Prostate gland (tissue), 2 donors: Measurements from ENCODE around the gene SHROOM3.

Source experiments
- POLR2A ChIP-seq: fragments of 450-650 bp; IDR thresholded peaks from one replicate; pipeline ENCODE4 v1.6.1; 2016; ENCODE audit warnings: antibody characterized with exemption, mild to moderate bottlenecking
- POLR2AphosphoS5 ChIP-seq: sonication (generic); formaldehyde crosslinking; IDR thresholded peaks from one replicate; pipeline ENCODE4 v1.6.1; 2017; ENCODE audit warnings: antibody characterized with exemption
- TF ChIP-seq, protein P1 (sequence below), 4 experiments: fragments of 200-600 bp in 2 of 4; fragments of 450-650 bp in 2 of 4; sonication (generic) in 2 of 4; IDR thresholded peaks; 1 replicate in 3 of 4; 2 replicates in 1 of 4; pipeline ENCODE4 v1.5.1; 2016 to 2019; ENCODE audit warnings: antibody characterized with exemption in 4 of 4, mild to moderate bottlenecking in 2 of 4, moderate library complexity in 2 of 4

DNA sequence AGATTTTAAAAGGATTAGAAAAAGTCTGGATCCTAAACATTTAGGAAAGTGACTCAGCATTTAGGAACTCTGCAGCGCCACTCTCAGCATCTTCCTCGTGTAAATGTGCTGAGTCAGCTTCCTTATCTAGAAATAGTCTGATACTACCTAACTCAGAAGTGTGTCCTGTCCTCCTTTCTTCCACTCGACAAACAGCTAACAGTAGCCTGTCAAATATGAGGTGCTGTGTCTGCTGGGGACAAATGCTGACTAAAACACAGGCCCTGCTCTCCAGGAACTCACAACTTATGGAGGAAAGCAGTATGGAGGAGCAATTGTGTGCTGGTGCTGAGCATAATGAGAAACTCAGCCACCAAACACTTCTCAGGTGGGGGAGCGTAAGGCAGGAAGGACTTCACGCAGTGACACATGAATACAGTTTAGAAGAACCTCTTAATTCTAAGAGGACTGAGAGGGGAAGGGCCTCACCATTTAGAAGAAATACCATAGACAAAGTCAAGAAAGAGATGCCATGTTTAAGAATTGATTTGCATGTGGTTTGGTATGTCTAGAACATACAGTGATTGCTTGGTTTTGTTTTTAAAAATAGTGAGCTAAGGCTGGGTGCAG, 337.6 kb downstream of the SHROOM3 start:
- TF ChIP-seq POLR2A (no peak), POLR2AphosphoS5 (no peak)
- TF ChIP-seq, protein P1, sequence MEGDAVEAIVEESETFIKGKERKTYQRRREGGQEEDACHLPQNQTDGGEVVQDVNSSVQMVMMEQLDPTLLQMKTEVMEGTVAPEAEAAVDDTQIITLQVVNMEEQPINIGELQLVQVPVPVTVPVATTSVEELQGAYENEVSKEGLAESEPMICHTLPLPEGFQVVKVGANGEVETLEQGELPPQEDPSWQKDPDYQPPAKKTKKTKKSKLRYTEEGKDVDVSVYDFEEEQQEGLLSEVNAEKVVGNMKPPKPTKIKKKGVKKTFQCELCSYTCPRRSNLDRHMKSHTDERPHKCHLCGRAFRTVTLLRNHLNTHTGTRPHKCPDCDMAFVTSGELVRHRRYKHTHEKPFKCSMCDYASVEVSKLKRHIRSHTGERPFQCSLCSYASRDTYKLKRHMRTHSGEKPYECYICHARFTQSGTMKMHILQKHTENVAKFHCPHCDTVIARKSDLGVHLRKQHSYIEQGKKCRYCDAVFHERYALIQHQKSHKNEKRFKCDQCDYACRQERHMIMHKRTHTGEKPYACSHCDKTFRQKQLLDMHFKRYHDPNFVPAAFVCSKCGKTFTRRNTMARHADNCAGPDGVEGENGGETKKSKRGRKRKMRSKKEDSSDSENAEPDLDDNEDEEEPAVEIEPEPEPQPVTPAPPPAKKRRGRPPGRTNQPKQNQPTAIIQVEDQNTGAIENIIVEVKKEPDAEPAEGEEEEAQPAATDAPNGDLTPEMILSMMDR (IDR thresholded peaks at IDR 0.05), result no peak
